HEK293 (cell line): ENCODE measurements around the gene COG8.

Experiments
- CTCF ChIA-PET: fragments of 350-600 bp; formaldehyde crosslinking; extraction: SDS; loops from one replicate; lab custom pipeline; 2021; ENCODE audit warnings: antibody characterized with exemption; lab: Yijun Ruan, JAX
- POLR2A ChIA-PET: fragments of 300-600 bp; formaldehyde crosslinking; extraction: SDS; loops from one replicate; lab custom pipeline; 2020; ENCODE audit warnings: antibody characterized with exemption, inconsistent platforms; lab: Yijun Ruan, JAX
- H3K27ac ChIP-seq: fragments of 200-500 bp; sonication (Bioruptor generic); 2 replicates; pipeline ENCODE4 v1.5.1; 2014; ENCODE audit warnings: low read depth, low read length, control low read depth, inconsistent platforms; ENCODE audit errors: extremely low read depth
- H3K36me3 ChIP-seq, 2 experiments: fragments of 200-500 bp in 1 of 2; sonication (Bioruptor generic) in 1 of 2; 1 replicate in 1 of 2; 2 replicates in 1 of 2; pipeline ENCODE4 v1.5.1; 2014 to 2017; ENCODE audit warnings: inconsistent platforms in 2 of 2, low read length in 2 of 2; ENCODE audit not compliant: control insufficient read depth in 2 of 2, insufficient read depth in 1 of 2
- H3K4me1 ChIP-seq: fragments of 200-500 bp; sonication (Bioruptor generic); 2 replicates; pipeline ENCODE4 v1.5.1; 2014; ENCODE audit warnings: mild to moderate bottlenecking, low read length, inconsistent platforms; ENCODE audit not compliant: control insufficient read depth, insufficient read depth
- H3K4me3 ChIP-seq: 2 replicates; pipeline ENCODE4 v1.5.1; 2011; ENCODE audit warnings: low read depth, mild to moderate bottlenecking, control low read depth, low read length, moderate library complexity
- H3K9me3 ChIP-seq: fragments of 200-500 bp; sonication (Bioruptor generic); 2 replicates; pipeline ENCODE4 v1.5.1; 2014; ENCODE audit warnings: low read depth, low read length, inconsistent platforms; ENCODE audit not compliant: control insufficient read depth, insufficient read depth
- IKZF3 ChIP-seq: fragments of 450-650 bp; IDR thresholded peaks from 2 replicates; pipeline ENCODE4 v1.5.0; 2018; ENCODE audit warnings: missing biosample characterization, mild to moderate bottlenecking, missing genetic modification characterization, moderate library complexity
- MYNN ChIP-seq: fragments of 450-650 bp; formaldehyde crosslinking; IDR thresholded peaks from 2 replicates; pipeline ENCODE4 v1.5.1; 2016; ENCODE audit warnings: missing biosample characterization, missing genetic modification characterization, borderline replicate concordance
- PRDM10 ChIP-seq: fragments of 450-650 bp; formaldehyde crosslinking; IDR thresholded peaks from 2 replicates; pipeline ENCODE4 v1.5.1; 2016; ENCODE audit warnings: missing biosample characterization, missing genetic modification characterization
- PRDM4 ChIP-seq: fragments of 450-650 bp; formaldehyde crosslinking; IDR thresholded peaks from 2 replicates; pipeline ENCODE4 v1.5.1; 2017; ENCODE audit warnings: missing biosample characterization, missing genetic modification characterization
- SP2 ChIP-seq: fragments of 450-650 bp; formaldehyde crosslinking; IDR thresholded peaks from 2 replicates; pipeline ENCODE4 v1.5.1; 2016; ENCODE audit warnings: missing biosample characterization, missing genetic modification characterization
- ZBTB6 ChIP-seq: fragments of 450-650 bp; formaldehyde crosslinking; IDR thresholded peaks from 2 replicates; pipeline ENCODE4 v1.5.1; 2017; ENCODE audit warnings: missing biosample characterization, missing genetic modification characterization
- ZNF121 ChIP-seq: fragments of 450-650 bp; formaldehyde crosslinking; IDR thresholded peaks from 2 replicates; pipeline ENCODE4 v1.5.1; 2016; ENCODE audit warnings: missing biosample characterization, missing genetic modification characterization
- ZNF266 ChIP-seq: fragments of 450-650 bp; formaldehyde crosslinking; IDR thresholded peaks from 2 replicates; pipeline ENCODE4 v1.5.1; 2016; ENCODE audit warnings: missing biosample characterization, missing genetic modification characterization, low read depth
- ZNF341 ChIP-seq: fragments of 450-650 bp; formaldehyde crosslinking; IDR thresholded peaks from 2 replicates; pipeline ENCODE4; 2016; ENCODE audit warnings: low read depth, missing biosample characterization, missing genetic modification characterization
- ZNF777 ChIP-seq: fragments of 450-650 bp; formaldehyde crosslinking; IDR thresholded peaks from 2 replicates; pipeline ENCODE4 v1.5.1; 2017; ENCODE audit warnings: missing biosample characterization, missing genetic modification characterization, borderline replicate concordance
- ZNF791 ChIP-seq: fragments of 450-650 bp; formaldehyde crosslinking; IDR thresholded peaks from 2 replicates; pipeline ENCODE4 v1.5.1; 2016; ENCODE audit warnings: missing biosample characterization, missing genetic modification characterization
- ZNF843 ChIP-seq: fragments of 450-650 bp; formaldehyde crosslinking; IDR thresholded peaks from 2 replicates; pipeline ENCODE4 v1.5.1; 2016; ENCODE audit warnings: missing biosample characterization, missing genetic modification characterization

COG8 gene

GRCh38 chr16:69325784-69326171 lies 13.6 kb downstream of the COG8 start (continued):
- TF ChIP-seq ZNF777 (tag by site-specific recombination) (no peak), ZNF121 (no peak)

GRCh38 chr16:69324585-69325253 lies 14.6 kb downstream of the COG8 start:
- TF ChIP-seq MYNN = peak; percentile 90
- TF ChIP-seq ZNF266 = no peak
- no peak for TF ChIP-seq PRDM4 (tag by site-specific recombination)
- TF ChIP-seq SP2 (tag by site-specific recombination) = peak; percentile 27; the same call in 1 of the 2 replicates
- Histone ChIP-seq H3K9me3 (no peaks in the 10 kb centered on the region), H3K36me3 (peaks cover 25 to 95% of the 10 kb centered on the region in 2 experiments; a peak in 2 of 3 replicates), H3K4me1 (peaks cover 8% of the 10 kb centered on the region), H3K4me3 (no peak overlapping the region), H3K27ac (peak overlapping the region; percentile 50)
- POLR2A ChIA-PET = interaction anchor here (1.2 kb wide), 1 partner anchor 9 kb away, joined by 6 read pairs; no protein-coding TSS in a partner anchor
- CTCF ChIA-PET = no interaction called here

GRCh38 chr16:69324013-69324531 lies 15.3 kb downstream of the COG8 start:
- Histone ChIP-seq H3K4me1 (peaks cover 8% of the 10 kb centered on the region), H3K27ac (peak overlapping the region; percentile 50), H3K36me3 (peaks cover 25 to 95% of the 10 kb centered on the region in 2 experiments; a peak in 2 of 3 replicates)
- TF ChIP-seq PRDM10 (tag by site-specific recombination) = peak; percentile 61
- peak; percentile 7; the same call in 1 of the 2 replicates for TF ChIP-seq IKZF3
- TF ChIP-seq ZNF791 (tag by site-specific recombination) = no peak
- TF ChIP-seq ZBTB6 (tag by site-specific recombination) = peak; percentile 75
- TF ChIP-seq ZNF341 (tag by site-specific recombination) = peak; percentile 64
- no peak for TF ChIP-seq ZNF843 (tag by site-specific recombination)
- TF ChIP-seq, all 188 proteins: peak for 4
- no peaks in the 10 kb centered on the region for H3K9me3 ChIP-seq
- H3K4me3 ChIP-seq = no peak overlapping the region
- ChIA-PET POLR2A (interaction anchor here (0.6 to 1.2 kb wide), 2 partner anchors 9 to 12 kb away, joined by 3 to 6 read pairs; no protein-coding TSS in a partner anchor), CTCF (no interaction called here)
